Limb (tissue), 2 donors: ENCODE data around the gene SMARCA2.
A peak's percentile ranks its signal among the peaks of the same experiment; 100 is the strongest.

ENCODE experiments used
- DNase-seq, 2 donors: peaks; one replicate each; pipeline ENCODE4 v3.0.0-alpha.2; 2016; ENCODE audit errors: extremely low spot score in 2 of 2

Gene SMARCA2

GRCh38 chr9:2086971-2087370 is 71.8 kb downstream of the SMARCA2 start:
- no peak for DNase-seq

GRCh38 chr9:2087500-2088313 is 72.6 kb downstream of the SMARCA2 start:
- no peak for DNase-seq

- no peak for DNase-seq
Measured at GRCh38 chr9:2093920-2094597, 78.9 kb downstream of the SMARCA2 start.

GRCh38 chr9:2096376-2096970 is 81.3 kb downstream of the SMARCA2 start:
- DNase-seq: no peak

- no peak for DNase-seq
Measured at GRCh38 chr9:2106666-2107065, 91.5 kb downstream of the SMARCA2 start.

- DNase-seq: no peak
Measured at GRCh38 chr9:2107906-2108451, 92.8 kb downstream of the SMARCA2 start.

- no peak for DNase-seq
Measured at GRCh38 chr9:2109069-2109650, 94.0 kb downstream of the SMARCA2 start.

GRCh38 chr9:2110036-2110435 is 94.9 kb downstream of the SMARCA2 start:
- DNase-seq: no peak

GRCh38 chr9:2116073-2116472 is 100.9 kb downstream of the SMARCA2 start:
- DNase-seq: no peak

- DNase-seq: no peak
Measured at GRCh38 chr9:2117527-2117926, 102.4 kb downstream of the SMARCA2 start.

- no peak for DNase-seq
Measured at GRCh38 chr9:2119566-2119965, 104.4 kb downstream of the SMARCA2 start.

- no peak for DNase-seq
Measured at GRCh38 chr9:2120926-2121689, 106.0 kb downstream of the SMARCA2 start.

GRCh38 chr9:2122299-2122698 is 107.2 kb downstream of the SMARCA2 start:
- DNase-seq: no peak

GRCh38 chr9:2125906-2126305 is 110.8 kb downstream of the SMARCA2 start:
- no peak for DNase-seq

- peak in 1 of 2 donors; percentile 76 for DNase-seq
Measured at GRCh38 chr9:2126331-2126803, 111.2 kb downstream of the SMARCA2 start.

GRCh38 chr9:2127486-2127885 is 112.3 kb downstream of the SMARCA2 start:
- DNase-seq: no peak

GRCh38 chr9:2128141-2128540 is 113.0 kb downstream of the SMARCA2 start:
- no peak for DNase-seq

GRCh38 chr9:2128618-2129017 is 113.5 kb downstream of the SMARCA2 start:
- no peak for DNase-seq

GRCh38 chr9:2130941-2131340 is 115.8 kb downstream of the SMARCA2 start:
- no peak for DNase-seq

- peak in 1 of 2 donors; percentile 47 for DNase-seq
Measured at GRCh38 chr9:2132484-2133082, 117.4 kb downstream of the SMARCA2 start.

GRCh38 chr9:2134391-2134790 is 119.2 kb downstream of the SMARCA2 start:
- DNase-seq: no peak
